Measurements from ENCODE around the gene MAN2A1.

GRCh38 chr5:109900911-109901627 is 211.3 kb downstream of the MAN2A1 start:
- TF ChIP-seq MAFK (IDR thresholded peaks at IDR 0.05; ENCODE audit: partially characterized antibody): no peak
- TF ChIP-seq CTCF (IDR thresholded peaks at IDR 0.05): no peak
- TF ChIP-seq JUN (IDR thresholded peaks at IDR 0.05): no peak
- TF ChIP-seq CBX8 (IDR thresholded peaks at IDR 0.05): no peak
- no peak for TF ChIP-seq ZC3H11A (IDR thresholded peaks at IDR 0.05)
